ENCODE results near the gene SMIM29. TPM values are rescaled to one million over a fixed set of nuclear protein-coding genes. Genes with fewer than 3 reads are reported as not detected.
"Not testable (repeated sequence)": the region's sequence is repeated elsewhere in the genome, so short reads cannot be mapped to it uniquely, and the experiment has no call there.

The SMIM29 gene
- total RNA-seq, 1 donor: 44.7 TPM

DNA sequence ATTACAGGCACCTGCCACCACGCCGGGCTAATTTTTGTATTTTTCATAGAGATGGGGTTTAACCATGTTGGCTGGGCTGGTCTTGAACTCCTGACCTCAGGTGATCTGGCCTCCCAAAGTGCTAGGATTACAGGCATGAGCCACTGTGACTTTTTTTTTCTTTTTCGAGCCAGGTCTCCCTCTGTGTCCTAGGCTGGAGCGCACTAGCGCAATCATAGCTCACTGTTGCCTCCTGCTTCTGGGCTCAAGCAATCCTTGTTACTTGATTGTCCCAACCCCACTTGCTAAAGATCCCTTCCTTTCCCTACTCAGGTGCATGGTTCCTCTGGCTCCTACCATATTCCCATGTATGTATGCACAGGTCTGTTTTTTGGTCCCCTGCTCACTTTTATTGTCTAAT, 27.4 kb upstream of the SMIM29 start:
- no peak for DNase-seq (ENCODE audit: low read depth)
- TF ChIP-seq CTCF (IDR thresholded peaks at IDR 0.05; ENCODE audit: insufficient read depth, low read length): no peak
- H3K4me3 ChIP-seq (ENCODE audit: low read depth, low read length): no peak overlapping the region

GRCh38 chr6:34275128-34275804, 26.5 kb upstream of the SMIM29 start:
- DNase-seq (ENCODE audit: low read depth): no peak
- no peak overlapping the region for H3K4me3 ChIP-seq (ENCODE audit: low read depth, low read length)
- TF ChIP-seq CTCF (IDR thresholded peaks at IDR 0.05; ENCODE audit: insufficient read depth, low read length): no peak

DNA sequence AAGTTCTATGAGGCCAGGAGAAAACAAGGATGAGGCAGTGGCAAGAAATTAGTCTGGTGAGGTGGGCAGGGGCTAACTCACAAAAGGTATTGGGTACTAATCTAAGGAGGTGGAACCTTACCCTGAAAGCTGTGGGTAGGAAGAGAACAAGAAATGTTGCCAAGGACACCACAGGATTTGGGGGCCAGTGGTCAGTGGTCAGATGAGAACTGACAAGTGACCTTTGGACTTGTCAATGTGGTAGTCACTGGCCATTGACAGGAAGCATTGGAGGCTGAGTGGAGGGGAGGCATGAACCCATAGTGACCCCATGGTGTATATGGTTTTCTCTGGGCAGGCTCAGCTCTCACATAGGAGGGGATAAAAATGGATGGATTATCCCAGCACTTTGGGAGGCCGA, 25.3 kb upstream of the SMIM29 start:
- DNase-seq (ENCODE audit: low read depth): no peak
- no peak for TF ChIP-seq CTCF (IDR thresholded peaks at IDR 0.05; ENCODE audit: insufficient read depth, low read length)
- no peak overlapping the region for H3K4me3 ChIP-seq (ENCODE audit: low read depth, low read length)

- no peak overlapping the region for H3K4me3 ChIP-seq (ENCODE audit: low read depth, low read length)
- TF ChIP-seq CTCF (IDR thresholded peaks at IDR 0.05; ENCODE audit: insufficient read depth, low read length): no peak
- peak; percentile 30 for DNase-seq (ENCODE audit: low read depth)
These were observed 24.5 kb upstream of the SMIM29 start for GRCh38 chr6:34273242-34273805.

- DNase-seq (ENCODE audit: low read depth): no peak
- peak; percentile 13 for TF ChIP-seq CTCF (IDR thresholded peaks at IDR 0.05; ENCODE audit: insufficient read depth, low read length)
- H3K4me3 ChIP-seq (ENCODE audit: low read depth, low read length): no peak overlapping the region
These were observed 23.5 kb upstream of the SMIM29 start for GRCh38 chr6:34272013-34272926.

DNA sequence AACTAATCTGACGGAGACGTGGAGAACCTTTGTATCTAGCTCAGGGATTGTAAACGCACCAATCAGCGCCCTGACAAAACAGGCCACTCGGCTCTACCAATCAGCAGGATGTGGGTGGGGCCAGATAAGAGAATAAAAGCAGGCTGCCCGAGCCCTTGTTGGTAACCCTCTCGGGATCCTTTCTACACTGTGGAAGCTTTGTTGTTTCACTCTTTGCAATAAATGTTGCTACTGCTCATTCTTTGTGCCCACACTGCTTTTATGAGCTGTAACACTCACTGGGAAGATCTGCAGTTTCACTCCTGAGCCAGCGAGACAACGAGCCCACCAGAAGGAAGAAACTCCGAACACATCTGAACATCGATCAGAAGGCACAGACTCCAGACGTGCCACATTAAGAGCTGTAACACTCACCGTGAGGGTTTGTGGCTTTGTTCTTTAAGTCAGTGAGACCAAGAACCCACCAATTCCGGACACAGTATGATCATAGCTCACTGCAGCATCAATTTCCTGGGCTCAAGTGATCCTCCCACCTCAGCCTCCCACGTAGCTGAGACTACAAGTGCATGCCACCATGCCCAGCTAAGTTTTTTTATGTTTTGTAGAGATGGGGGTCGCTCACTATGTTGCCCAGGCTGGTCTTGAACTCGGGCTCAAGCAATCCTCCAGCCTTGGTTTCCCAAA, 21.0 kb upstream of the SMIM29 start:
- DNase-seq (ENCODE audit: low read depth); H3K4me3 ChIP-seq (ENCODE audit: low read depth, low read length): not testable (repeated sequence)

DNA sequence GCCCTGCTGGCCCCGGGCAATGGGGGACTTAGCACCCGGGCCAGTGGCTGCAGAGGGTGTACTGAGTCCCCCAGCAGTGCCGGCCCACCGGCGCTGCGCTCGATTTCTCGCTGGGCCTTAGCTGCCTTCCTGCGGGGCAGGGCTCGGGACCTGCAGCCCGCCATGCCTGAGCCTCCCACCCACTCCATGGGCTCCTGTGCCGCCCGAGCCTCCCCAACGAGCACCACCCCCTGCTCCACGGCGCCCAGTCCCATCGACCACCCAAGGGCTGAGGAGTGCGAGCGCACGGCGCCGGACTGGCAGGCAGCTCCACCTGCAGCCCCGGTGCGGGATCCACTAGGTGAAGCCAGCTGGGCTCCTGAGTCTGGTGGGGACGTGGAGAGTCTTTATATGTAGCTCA, 20.3 kb upstream of the SMIM29 start:
- DNase-seq (ENCODE audit: low read depth): not testable (repeated sequence)

More for the DNA sequence above, 20.3 kb upstream of the SMIM29 start:
- H3K4me3 ChIP-seq (ENCODE audit: low read depth, low read length): not testable (repeated sequence)

Measured in fibroblast of the aortic adventitia (primary cell).